DOHH2 (cell line): ENCODE measurements around the gene APOLD1.

Experiments used
- H3F3A ChIP-seq: fragments of 200-600 bp; sonication (generic), shearing (Covaris generic); 2 replicates; pipeline ENCODE4 v1.6.0; 2016; ENCODE audit warnings: antibody characterized with exemption, mild to moderate bottlenecking; ENCODE audit not compliant: control insufficient read depth, insufficient read depth
- H3K27ac ChIP-seq: fragments of 200-600 bp; sonication (generic); 2 replicates; pipeline ENCODE4 v1.5.1; 2014; ENCODE audit warnings: low read depth, mild to moderate bottlenecking, low read length, moderate library complexity
- H3K27me3 ChIP-seq: fragments of 200-600 bp; sonication (generic); 2 replicates; pipeline ENCODE4 v1.6.1; 2014; ENCODE audit warnings: mild to moderate bottlenecking, low read length, mixed read lengths; ENCODE audit not compliant: control insufficient read depth
- H3K36me3 ChIP-seq: fragments of 200-600 bp; sonication (generic); 2 replicates; pipeline ENCODE4 v1.6.1; 2014; ENCODE audit warnings: mild to moderate bottlenecking, low read length, moderate library complexity, mixed read lengths; ENCODE audit not compliant: control insufficient read depth
- H3K4me1 ChIP-seq: fragments of 200-600 bp; sonication (generic); 2 replicates; pipeline ENCODE4 v1.6.1; 2014; ENCODE audit warnings: mild to moderate bottlenecking, low read length, mixed read lengths; ENCODE audit not compliant: control insufficient read depth
- H3K4me2 ChIP-seq: fragments of 200-600 bp; sonication (generic); 2 replicates; pipeline ENCODE4 v1.6.0; 2014; ENCODE audit warnings: mild to moderate bottlenecking, low read length, moderate library complexity
- H3K4me3 ChIP-seq: fragments of 200-600 bp; sonication (generic); 2 replicates; pipeline ENCODE4 v1.5.1; 2014; ENCODE audit warnings: mild to moderate bottlenecking, low read length, mixed read lengths
- H3K79me2 ChIP-seq: fragments of 200-600 bp; sonication (generic); 2 replicates; pipeline ENCODE4 v1.6.1; 2014; ENCODE audit warnings: mild to moderate bottlenecking, low read length, mixed read lengths; ENCODE audit not compliant: control insufficient read depth
- H3K9me2 ChIP-seq: fragments of 200-600 bp; sonication (generic); replicated peaks from 2 replicates; pipeline ENCODE4 v1.6.1; 2014; ENCODE audit warnings: mild to moderate bottlenecking, low read length, mixed read lengths; ENCODE audit not compliant: control insufficient read depth
- H3K9me3 ChIP-seq: fragments of 200-600 bp; sonication (generic); 2 replicates; pipeline ENCODE4 v1.6.1; 2014; ENCODE audit warnings: antibody characterized with exemption, low read length, mixed read lengths; ENCODE audit not compliant: control insufficient read depth, insufficient read depth
- H4K20me1 ChIP-seq: fragments of 200-600 bp; sonication (generic); 2 replicates; pipeline ENCODE4 v1.6.0; 2014; ENCODE audit warnings: low read depth, mild to moderate bottlenecking, antibody characterized with exemption, low read length, moderate library complexity; ENCODE audit not compliant: control insufficient read depth, insufficient read depth
- CTCF ChIP-seq: fragments of 200-600 bp; sonication (generic); IDR thresholded peaks from one replicate; pipeline ENCODE4 v1.5.1; 2014; ENCODE audit warnings: antibody characterized with exemption, mild to moderate bottlenecking, low read depth, low read length; ENCODE audit not compliant: poor library complexity, severe bottlenecking
- EZH2phosphoT487 ChIP-seq: fragments of 200-600 bp; sonication (generic); IDR thresholded peaks from 2 replicates; pipeline ENCODE4 v1.6.1; 2017; ENCODE audit warnings: borderline replicate concordance, mild to moderate bottlenecking, antibody characterized with exemption, low read length, moderate library complexity, mixed read lengths

APOLD1 gene

GRCh38 chr12:12796171-12796570 lies 10.7 kb downstream of the APOLD1 start:
- TF ChIP-seq CTCF (no peak), EZH2phosphoT487 (no peak)
- Histone ChIP-seq H3K4me1 (no peaks in the 10 kb centered on the region), H3K4me2 (no peak overlapping the region)

GRCh38 chr12:12796928-12797793 lies 11.7 kb downstream of the APOLD1 start:
- Histone ChIP-seq H3K4me1 (no peaks in the 10 kb centered on the region), H3K27me3 (peaks cover 4% of the 10 kb centered on the region; the same call in 1 of the 2 replicates), H3K79me2 (no peaks in the 10 kb centered on the region), H3K9me2 (no peaks in the 10 kb centered on the region), H3F3A (no peaks in the 10 kb centered on the region), H3K4me2 (no peak overlapping the region), H3K9me3 (no peaks in the 10 kb centered on the region), H3K36me3 (no peaks in the 10 kb centered on the region), H3K4me3 (no peak overlapping the region), H3K27ac (no peak overlapping the region), H4K20me1 (no peaks in the 10 kb centered on the region)
- TF ChIP-seq EZH2phosphoT487 (no peak), CTCF (no peak)

More at GRCh38 chr12:12796171-12796570, 10.7 kb downstream of the APOLD1 start:
- Histone ChIP-seq H3F3A (no peaks in the 10 kb centered on the region), H3K36me3 (no peaks in the 10 kb centered on the region), H3K9me2 (no peaks in the 10 kb centered on the region), H3K9me3 (no peaks in the 10 kb centered on the region), H3K4me3 (no peak overlapping the region), H4K20me1 (no peaks in the 10 kb centered on the region), H3K27me3 (peaks cover 12% of the 10 kb centered on the region), H3K27ac (no peak overlapping the region), H3K79me2 (no peaks in the 10 kb centered on the region)

GRCh38 chr12:12797794-12798152 lies 12.3 kb downstream of the APOLD1 start:
- Histone ChIP-seq H3K27ac (no peak overlapping the region), H3K4me2 (no peak overlapping the region), H4K20me1 (no peaks in the 10 kb centered on the region), H3K9me3 (no peaks in the 10 kb centered on the region), H3K27me3 (no peaks in the 10 kb centered on the region), H3K79me2 (no peaks in the 10 kb centered on the region), H3K36me3 (no peaks in the 10 kb centered on the region), H3K4me3 (no peak overlapping the region), H3K9me2 (no peaks in the 10 kb centered on the region), H3F3A (no peaks in the 10 kb centered on the region), H3K4me1 (no peaks in the 10 kb centered on the region)
- TF ChIP-seq CTCF (no peak), EZH2phosphoT487 (no peak)
